Stimulated activated CD8-positive, alpha-beta memory T cell treated with anti-CD3 and anti-CD28 coated beads, Interleukin-7, amount 100 ng/mL, for 24 hours (primary cell): Measurements from ENCODE around the gene KCNH1.

Experiments
- DNase-seq: peaks from one replicate; pipeline ENCODE4 v3.0.0-alpha.2; 2020; ENCODE audit warnings: low read depth

The KCNH1 gene

DNA sequence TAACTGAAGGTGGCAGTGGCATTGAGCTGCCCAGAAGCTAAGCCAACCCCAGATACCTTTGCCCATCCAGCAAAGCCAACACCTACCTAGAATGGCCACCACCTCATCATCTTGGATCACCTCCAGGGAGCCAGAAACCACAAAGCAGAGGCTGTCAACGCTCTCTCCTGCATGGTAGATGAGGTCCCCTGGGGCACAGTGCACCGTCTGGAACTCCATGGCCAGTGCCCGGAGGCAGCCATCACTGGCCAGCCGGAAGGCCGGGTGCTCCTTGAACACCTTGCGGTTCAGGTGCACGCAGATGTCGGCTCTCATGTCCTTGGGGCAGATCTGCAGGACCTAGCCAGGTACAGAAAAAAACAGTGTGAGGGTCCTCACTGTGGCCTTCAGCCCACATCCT lies 336.5 kb downstream of the KCNH1 start:
- DNase-seq = no peak

DNA sequence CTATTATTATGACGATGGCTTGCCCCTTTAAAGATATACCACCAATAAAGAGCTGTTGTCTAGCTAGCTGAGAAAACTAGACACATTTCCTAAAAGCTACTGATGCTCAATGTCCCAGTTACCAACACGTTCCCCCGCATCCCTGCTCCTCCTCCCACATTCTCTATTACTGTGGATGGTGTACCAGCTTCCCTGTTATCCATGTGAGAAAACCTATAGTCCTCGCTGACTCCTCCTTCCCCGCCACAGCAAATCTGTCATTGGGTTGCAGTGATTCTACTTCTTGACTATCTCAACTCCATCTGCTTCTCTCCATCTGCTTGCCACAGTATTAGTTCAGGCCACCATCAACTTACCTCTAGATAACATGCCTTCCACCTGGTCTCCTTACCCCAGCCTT lies 337.5 kb downstream of the KCNH1 start:
- DNase-seq = no peak

DNA sequence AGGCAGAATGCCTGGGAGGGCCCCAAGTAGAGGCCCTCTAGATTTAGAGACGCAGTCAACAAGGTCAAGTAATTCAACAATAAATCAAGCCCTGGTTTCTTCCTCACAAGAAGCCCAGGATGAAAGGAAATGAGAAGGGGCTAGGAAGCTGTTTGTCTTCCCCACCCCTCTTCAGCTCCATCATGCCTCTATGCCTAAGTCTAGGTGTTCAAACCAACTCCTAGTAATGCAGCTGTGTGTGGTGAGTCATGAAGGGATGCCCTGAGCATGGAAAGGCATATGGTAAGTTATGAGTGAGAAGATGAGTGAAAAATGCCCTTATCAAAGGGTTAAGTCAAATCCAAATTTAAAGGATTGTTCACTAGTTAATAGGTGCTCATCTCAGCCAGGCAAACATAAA lies 339.5 kb downstream of the KCNH1 start:
- DNase-seq = no peak

DNA sequence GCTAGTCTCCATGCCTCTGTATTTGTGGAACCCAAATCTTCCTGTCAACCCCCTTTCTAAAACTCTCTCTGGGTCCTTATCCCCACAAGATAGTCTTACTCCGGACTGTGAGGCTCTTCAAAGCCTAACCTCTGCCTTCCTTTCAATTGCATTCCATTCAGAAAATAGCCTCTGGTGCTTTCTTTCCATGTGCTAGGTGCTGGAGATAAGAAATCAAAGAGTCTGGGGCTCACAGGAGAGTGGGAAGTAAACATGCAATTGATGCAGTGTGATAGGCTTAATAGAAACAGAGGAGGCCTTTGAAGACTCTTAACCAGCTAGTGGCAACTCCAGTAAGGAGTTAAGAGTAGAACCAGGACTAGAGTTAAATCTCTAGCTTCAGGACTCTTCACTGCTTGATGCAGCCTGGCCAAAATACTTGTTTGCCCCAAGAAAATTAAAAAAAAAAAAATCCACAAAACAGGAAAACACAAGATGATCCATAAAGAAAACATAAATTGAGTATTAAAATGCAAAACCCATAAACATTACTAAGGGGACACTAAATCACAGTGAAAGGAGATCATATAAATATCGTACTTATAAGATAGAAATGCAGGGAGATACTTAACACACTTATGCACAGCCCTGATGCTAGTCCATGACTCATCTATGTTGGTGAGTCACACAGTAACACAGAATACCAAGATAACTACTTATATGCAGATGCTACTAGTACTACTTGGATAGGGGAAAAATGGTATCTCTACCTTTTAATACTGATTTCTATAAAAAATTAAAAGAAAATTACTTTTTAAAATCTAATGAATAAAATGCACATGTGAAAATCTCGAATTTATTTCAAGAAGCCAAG lies 341.5 kb downstream of the KCNH1 start:
- DNase-seq = no peak

DNA sequence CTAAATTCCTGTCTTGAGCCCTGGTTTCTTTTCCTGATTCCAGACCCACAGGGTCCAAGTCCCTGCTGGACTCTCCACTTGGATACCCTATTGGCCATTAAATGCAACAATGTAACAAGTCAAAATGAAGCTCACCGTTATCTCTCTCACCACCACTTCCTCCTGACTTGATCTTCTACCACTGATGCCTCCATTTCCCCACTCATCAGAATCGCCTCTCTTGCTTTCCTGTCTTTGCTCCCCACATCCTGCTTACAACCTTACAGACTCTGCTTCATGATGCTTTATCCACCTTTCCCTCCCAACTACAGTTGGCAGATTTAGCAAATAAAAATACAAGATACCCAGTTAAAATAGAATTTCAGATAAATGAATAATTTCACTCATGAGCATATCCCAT lies 343.8 kb downstream of the KCNH1 start:
- no peak for DNase-seq

DNA sequence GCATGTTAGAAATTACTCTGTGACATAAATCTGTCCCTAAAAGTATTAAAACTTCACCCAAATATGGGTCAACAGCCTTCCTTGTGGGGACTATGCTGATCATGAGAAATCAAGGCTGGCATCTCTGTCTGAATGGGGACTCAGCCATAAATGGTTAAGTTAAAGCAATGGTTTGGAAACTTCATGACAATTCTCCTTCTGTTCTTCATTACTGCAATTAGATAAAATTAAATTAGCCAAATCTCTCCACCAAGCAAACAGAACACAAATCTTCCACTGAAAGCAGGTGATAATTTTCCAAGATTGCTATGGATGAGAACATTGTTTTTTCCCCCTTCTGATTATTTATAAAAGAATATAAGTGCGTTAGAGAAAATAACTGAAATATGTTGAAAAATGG lies 346.1 kb downstream of the KCNH1 start:
- no peak for DNase-seq

DNA sequence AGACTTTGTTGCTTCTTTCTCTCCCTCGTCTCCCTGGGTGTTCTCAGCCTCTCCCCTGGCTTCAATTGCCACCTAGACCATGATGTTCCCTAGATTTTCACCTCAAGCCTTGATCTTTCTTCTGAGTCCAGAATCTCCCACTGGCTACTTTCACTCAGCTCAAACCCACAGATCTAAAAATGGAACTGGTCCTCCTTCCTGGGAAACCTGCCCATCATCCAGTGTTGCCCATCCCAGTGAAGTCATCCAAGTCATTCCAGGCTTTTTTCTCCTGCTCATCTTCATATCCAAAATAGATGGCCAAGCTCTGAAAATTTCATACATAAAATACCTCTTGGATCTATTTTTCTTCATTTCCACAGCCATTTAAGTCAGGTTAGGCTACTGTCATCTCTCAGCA lies 347.4 kb downstream of the KCNH1 start:
- no peak for DNase-seq

DNA sequence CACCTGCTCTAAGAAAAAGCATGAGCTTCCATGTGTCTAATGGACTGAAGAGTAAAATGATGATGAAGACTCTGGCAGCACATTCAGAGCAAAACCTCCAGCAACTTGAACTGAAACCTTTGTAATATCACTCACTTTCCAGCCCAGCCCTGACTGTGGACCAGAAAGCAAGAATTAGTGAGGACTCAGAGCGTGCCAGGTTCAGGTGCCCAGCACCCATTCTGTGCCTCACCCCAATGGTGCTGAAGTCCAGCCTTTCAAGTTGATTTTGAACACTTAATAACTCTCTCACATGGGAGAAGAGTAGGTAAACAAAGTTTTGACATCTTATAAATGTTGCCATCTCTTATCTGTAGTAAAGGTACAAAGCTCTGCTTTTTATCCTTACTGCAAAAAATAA lies 350.0 kb downstream of the KCNH1 start:
- DNase-seq = no peak

DNA sequence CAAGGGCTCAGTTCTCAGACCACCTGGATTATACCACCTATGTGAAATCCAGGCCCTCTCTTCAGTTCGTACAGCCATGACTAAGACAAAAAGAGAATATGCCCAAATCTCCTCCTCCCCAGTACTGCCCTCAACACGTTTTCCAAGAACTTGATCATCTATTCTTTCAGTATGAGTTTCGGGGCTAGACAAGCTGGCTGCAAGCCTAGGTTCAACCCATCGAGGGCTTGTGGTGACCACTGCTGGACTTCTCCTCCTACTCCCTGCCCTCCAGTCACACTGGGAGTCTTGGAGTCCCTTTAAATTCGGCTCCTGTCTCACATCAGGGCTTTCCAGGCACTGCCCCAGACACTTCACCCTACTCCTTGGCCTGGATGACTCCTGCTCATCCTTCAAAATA lies 352.3 kb downstream of the KCNH1 start:
- DNase-seq = no peak

DNA sequence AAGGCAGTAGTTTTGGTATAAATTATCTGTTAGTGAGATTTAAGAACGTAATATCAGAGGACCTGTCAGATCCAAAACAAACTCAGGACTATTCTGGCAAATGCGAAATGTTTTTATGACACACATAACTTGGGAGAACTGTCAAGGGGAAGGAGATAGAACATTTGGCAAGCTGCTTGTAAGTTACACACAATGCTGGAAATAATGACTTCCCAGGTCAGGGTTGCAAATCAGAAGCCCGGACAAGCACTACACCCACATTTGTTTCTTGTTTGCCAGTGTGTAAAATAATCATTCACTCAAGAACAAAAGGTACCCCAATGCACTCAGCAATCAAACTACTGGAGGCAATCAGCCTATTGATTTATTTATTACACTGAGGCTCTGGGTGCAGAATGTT lies 354.7 kb downstream of the KCNH1 start:
- DNase-seq = no peak

DNA sequence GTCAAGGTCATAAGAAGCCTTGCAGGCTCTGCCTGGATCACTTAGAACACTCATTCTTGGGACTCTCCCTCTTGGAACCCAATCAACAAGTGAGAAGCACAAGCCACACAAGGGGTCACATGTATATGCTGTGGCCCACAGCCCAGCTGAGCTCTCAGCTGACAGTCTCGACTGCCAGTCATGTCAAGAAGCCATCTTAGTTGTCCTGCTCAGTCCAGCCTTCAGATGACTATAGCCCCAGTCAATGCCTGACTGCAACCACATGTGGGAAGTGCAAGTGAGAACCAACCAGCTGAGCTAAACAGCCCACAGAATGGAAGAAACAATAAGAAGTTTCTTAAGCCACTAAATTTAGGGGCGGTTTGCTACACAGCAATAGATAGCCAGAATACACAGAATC lies 356.0 kb downstream of the KCNH1 start:
- no peak for DNase-seq

DNA sequence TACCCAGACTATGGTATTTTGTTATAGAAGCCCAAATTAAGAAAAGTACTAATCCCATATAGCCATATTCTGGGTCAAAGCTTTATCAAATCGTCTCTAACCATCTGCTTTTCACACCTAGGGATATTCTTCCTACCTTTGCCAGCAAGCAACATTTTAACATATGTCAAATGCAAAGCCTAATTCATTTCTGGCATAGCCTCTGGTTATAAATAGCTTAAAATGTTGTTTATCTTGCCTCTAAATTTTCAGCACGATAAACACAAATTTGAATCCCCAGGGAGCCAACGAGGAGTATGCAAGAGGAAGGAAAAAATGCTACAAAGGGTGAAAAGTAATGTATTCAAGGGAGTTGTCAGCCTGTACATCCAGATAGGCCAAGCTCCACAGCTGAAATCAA lies 357.2 kb downstream of the KCNH1 start:
- DNase-seq = no peak

DNA sequence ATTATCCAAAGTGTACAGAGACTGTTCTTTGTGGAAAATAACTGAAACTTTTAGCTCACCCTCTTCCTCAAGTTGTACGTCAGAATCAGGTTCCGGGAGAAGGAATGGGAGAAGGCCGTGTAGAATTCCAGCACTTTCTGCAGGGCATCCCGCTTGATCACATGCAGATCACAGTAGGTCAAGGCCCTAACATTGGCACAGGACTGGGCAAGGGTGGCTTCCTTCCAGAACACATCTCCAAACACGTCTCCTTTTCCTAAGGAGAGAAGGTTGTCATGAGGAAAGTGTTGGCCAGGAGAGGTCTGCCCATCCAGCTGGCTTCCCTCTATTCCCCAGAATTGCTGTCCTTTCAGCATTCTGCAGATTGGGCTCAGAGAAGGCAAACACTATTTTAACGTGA lies 358.7 kb downstream of the KCNH1 start:
- no peak for DNase-seq

DNA sequence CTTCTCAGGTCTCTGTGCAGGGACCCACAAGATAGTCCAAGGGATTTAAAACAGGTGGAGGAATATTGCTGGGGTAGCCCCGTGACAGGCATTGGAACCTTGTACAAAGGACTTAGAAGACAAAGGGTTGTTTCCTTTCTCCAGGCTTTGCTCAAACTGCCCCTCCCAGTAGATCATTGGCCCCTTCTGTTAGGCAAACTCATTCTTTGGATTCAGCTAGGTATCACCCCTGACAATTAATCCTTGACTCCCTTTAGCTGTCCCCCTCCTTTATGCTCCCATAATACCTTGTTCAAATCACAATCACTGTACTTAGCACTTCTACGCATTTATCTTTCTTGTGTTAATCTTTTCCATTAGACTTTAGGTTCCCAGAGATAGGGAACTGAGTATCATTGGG lies 360.5 kb downstream of the KCNH1 start:
- no peak for DNase-seq

DNA sequence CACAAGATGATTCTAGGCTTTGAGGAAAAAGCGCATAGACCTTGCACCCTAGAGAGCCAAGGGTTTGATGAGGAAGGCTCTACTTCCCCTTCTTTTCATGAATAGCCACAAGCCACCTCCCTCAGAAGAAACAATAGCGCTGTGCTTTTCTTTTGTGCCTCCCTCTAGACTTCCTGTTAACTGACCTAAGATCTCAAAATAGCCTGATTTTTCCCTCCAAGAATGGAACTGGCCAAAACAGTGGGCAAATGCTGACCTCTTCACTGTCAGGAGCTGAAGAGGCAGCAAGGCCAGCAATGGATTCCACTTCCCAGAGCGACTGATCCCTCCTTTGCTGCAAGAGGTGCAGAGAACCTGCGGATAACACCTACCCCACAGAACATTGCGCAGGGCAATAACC lies 362.8 kb downstream of the KCNH1 start:
- DNase-seq = no peak

DNA sequence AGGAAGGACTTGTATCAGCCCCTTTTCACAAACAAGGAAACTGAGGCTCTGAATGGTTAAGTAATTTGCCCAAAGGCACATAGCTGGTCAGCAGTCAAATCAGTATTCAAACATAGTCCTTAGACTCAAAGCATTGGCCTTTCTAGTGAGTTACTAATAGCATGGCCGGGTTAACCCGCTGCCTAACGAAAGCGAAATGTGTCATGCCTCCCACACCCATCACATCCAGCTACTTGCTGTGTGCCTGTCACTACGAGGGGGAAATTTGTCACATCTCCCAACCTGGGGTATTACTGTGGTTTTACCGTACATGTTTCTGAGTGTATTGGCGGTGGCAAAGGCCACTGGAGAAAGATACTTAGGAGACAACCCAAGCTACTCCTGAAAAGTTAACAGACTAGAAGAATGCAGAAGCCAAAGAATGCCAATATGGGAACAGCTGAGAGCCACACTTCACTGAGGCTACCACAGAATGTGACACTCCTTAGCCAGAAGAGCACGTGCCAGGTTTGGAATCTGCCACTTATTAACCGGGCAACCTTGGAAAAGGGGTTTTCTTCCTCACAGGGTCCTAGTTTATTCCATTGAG lies 363.5 kb downstream of the KCNH1 start:
- DNase-seq = no peak

DNA sequence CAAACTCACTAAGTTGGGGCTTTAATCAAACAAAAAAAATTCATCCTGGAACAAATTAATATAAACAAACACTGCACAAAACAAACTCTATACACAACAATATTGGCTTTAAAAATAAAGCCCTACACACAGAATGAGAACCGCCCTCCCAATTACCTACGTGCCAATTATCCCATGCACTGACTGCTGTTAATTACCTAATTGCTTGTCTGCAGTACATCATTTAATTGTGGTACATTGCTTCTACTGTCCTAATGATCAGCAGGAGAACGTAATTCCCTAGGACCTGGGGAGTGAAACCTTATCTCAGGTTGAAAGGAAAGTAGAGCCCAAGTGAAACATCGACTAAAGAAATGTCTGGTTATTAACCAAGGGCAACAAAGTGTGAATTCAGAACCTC lies 364.5 kb downstream of the KCNH1 start:
- no peak for DNase-seq

DNA sequence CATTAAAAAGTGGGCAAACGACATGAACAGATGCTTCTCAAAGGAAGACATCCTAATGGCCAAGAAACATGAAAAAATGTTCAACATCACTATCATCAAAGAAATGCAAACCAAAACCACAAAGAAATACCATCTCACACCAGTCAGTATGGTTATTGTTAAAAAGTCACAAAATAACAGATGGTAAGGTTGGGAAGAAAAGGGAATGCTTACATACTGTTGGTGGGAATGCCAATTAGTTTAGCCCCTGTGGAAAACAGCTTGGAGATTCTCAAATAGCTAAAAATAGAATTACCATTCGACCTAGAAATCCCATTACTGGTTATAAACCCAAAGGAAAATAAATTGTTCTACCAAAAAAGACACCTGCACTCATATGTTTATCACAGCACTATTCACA lies 369.4 kb downstream of the KCNH1 start:
- no peak for DNase-seq

DNA sequence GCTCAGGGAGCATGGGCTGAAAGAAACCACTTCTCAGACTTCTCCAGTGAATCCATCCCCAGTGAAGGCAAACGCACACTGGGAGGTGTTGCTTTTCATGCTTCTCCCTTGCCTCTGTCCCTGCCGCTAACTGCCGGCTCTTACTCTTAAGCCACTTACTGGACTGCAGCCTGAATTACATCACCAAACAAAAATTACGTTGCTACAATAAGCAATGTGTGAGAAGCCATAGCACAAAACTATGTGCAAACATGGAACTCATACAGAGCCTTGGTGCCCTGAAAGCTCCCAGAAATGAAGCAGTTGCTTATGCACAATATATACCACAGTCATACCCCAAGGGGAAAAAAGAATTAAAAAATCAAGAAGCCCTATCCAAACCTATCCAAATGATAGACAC lies 375.2 kb downstream of the KCNH1 start:
- no peak for DNase-seq

DNA sequence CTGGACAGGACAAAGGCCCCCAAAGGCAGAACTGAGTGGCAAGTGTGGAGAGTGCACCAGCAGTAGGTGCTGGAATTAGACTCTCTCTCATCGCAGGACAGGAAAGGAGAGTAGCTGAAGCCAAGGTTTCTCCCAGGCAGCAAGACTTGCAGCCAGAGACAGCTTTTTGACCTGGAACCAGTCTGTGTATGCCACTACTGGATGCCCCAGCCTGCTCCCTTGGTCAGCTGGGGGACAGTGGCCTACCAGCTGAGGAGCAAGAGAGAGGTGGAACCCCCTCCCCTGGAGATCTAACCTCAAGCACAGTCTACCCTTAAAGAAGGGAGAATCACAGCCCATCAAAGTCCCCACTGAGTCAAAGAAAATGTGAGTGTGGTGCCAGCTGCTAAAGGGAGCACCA lies 375.7 kb downstream of the KCNH1 start:
- no peak for DNase-seq

DNA sequence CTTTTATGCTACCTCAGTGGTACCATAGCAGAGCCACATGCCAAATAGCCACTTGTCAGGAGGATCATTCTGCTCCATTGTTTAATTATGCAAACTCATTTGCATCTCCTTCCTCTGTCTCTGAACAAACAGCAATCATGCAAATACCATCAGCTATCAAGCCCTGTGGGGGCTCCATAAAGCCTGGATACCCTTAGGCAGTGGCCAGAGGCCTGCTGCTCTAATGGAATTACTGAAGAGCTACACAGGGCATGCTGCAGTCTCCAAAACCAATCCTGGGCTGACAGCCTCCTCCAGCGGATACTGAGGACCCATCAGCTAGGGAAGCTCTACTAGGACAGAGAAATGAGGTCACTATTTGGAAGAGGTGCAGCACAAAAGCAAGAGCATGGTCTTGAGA lies 376.3 kb downstream of the KCNH1 start:
- no peak for DNase-seq

DNA sequence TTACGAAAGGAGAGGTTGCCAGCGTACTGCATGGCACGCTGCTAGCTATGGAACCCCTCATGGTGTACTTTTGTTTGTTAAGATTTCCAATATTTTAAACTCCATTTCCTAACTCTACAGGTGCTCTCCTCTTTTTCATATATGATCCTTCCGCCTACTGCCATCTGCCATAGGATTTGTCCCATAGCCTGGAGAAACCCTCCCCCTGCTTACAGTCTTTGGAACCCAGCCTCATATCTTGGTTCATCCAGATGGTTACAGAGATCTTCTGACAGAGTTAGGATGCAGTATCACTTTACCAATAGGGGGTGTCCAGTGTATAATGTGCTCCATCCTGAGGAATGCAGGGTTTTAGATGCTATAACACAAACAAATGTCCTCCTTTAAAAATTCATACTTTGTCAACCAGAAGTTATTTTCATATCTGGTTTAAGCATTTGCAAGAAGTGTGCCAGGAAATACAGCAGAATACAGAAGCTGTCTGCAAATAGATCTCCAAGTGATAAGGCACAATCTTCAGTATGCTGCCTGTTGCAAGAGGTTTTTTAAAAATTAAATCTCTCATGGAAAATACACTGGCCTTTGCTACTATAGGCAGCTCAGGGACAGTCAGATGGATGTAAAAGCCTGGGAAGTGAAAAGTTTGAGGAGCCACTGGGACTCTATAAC lies 377.8 kb downstream of the KCNH1 start:
- no peak for DNase-seq

DNA sequence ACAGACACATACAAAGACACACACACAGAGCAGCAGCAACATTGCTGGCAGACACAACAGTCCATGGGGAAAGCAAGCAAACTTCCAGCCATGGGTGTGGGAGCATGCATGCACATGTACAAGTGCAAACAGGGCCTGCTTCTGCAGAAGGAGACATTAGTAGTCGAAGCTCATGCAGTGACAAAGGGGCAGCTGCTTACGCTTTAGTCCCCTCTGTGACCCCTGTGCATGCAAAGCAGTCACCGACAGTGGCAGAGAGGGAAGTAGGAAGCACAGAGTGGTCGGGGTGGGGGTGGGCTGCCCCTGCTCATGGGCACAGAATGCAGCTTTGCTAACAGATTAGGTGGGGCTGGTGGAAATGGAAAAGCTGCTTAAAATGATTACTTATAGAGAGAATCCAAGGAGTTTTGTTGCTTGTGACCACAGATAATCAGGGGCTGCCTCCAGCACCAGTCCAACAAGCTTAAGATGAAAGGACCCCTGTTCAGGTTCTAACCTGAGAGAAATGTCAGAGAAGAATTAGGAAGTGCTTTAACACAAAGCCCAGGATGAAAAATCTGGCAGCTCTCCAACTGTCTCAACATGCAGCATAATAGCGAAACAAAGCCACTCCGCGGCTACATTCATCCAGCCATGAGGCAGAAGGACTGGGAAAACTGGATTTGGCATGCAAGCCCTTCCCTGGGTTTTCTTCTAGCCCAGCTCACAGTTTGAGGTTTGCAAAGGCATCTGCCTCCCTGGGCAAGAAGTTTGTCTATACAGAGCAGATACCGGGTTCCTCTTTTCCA lies 378.9 kb downstream of the KCNH1 start:
- DNase-seq = no peak
